ENCODE measurements around the gene SALL1. TPM values are rescaled to one million over a fixed set of nuclear protein-coding genes. Genes with fewer than 3 reads are reported as not detected.

The SALL1 gene
- total RNA-seq, 4 donors from 2014 or later, result 2.1 to 56.0 (median 9.5) TPM

DNA sequence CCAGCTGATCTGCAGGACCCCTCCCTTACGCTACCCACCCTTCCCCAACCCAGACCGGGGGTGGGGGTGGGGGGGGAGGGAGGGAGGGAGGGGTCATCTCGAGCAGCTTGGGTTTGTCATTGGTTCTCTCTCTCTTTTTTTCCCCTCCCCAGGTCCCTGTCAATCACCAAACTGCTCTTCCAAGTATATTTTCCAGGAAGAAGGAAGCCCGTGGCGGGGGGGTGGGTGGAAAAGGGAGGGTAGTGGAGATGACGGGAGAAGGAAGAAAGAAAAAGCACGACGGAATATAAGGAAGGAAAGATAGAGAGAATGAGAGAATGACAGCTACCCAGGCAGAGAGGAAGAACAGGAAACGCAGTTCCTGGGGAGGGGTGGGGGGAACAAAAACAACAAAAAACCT lies 17.9 kb downstream of the SALL1 start:
- peak overlapping the region; percentile 27 to 35 for H3K27ac ChIP-seq

DNA sequence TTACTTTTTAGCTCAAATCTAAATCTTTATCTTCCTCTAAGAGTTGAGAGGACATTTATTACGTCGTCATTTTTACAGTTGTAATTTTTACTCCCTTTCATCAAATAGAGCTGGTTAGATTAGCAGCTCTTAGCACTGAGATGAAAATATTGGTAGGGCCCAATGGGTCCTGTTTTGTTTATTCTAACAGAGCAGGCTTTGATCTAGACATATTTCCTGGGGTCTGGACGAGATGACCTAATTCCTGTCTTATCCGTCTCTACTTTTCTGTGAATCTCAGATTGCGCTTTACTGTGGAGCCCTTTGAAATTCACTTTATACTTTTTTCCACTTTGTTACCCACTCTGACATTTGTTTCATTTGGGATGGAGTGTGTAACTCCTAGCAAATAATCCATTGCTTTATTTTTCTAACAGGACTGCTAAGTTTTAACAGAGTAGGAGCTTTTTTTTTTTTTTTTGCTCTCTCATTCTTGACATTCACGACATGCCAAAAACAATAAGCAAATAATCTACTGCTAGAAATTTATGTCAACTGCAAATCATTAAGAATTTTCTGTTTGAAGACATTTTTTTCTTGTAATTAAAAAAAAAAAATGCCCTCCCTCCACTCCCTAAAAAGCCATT lies 18.5 kb downstream of the SALL1 start:
- no peaks in the 10 kb centered on the region for H3K9me3 ChIP-seq
- TF ChIP-seq POLR2A (IDR thresholded peaks at IDR 0.05), result no peak
- TF ChIP-seq, protein P1, sequence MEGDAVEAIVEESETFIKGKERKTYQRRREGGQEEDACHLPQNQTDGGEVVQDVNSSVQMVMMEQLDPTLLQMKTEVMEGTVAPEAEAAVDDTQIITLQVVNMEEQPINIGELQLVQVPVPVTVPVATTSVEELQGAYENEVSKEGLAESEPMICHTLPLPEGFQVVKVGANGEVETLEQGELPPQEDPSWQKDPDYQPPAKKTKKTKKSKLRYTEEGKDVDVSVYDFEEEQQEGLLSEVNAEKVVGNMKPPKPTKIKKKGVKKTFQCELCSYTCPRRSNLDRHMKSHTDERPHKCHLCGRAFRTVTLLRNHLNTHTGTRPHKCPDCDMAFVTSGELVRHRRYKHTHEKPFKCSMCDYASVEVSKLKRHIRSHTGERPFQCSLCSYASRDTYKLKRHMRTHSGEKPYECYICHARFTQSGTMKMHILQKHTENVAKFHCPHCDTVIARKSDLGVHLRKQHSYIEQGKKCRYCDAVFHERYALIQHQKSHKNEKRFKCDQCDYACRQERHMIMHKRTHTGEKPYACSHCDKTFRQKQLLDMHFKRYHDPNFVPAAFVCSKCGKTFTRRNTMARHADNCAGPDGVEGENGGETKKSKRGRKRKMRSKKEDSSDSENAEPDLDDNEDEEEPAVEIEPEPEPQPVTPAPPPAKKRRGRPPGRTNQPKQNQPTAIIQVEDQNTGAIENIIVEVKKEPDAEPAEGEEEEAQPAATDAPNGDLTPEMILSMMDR (IDR thresholded peaks at IDR 0.05), result no peak
- H3K36me3 ChIP-seq, result no peaks in the 10 kb centered on the region
- H3K27me3 ChIP-seq, result no peaks in the 10 kb centered on the region
- DNase-seq, result no peak
- H3K4me3 ChIP-seq, result no peak overlapping the region
- intact Hi-C loops (cut with DNase I; ENCODE audit: low total_unique reads), result no loop called here
- peak overlapping the region; percentile 27 to 35 for H3K27ac ChIP-seq
- no peaks in the 10 kb centered on the region for H3K4me1 ChIP-seq

More for the DNA sequence above, 17.9 kb downstream of the SALL1 start:
- no peak for DNase-seq
- H3K27me3 ChIP-seq, result no peaks in the 10 kb centered on the region
- H3K4me1 ChIP-seq, result no peaks in the 10 kb centered on the region
- intact Hi-C loops (cut with DNase I; ENCODE audit: low total_unique reads), result no loop called here
- no peaks in the 10 kb centered on the region for H3K9me3 ChIP-seq
- TF ChIP-seq, protein P1 (IDR thresholded peaks at IDR 0.05), result no peak
- no peaks in the 10 kb centered on the region for H3K36me3 ChIP-seq
- no peak overlapping the region for H3K4me3 ChIP-seq

DNA sequence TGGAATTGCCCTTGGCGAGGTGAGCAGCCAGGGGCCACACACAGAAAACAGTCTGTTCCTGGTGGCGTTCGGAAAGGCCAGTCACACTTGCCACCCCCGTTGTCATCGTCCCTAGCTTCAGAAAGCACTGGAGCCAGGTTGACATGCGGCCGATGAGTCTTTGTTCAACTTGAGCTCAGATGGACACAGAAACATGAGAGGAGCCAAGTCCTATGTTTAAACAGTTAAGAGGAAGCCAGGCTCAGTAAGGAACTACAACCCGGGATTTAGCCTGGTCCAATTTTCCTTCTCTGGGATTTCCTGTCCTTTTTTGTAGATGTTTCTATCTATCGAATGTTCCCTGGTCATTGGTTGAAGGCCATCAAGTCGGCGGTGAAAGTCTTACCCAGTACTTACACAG lies 19.5 kb downstream of the SALL1 start:
- Histone ChIP-seq H3K27me3 (no peaks in the 10 kb centered on the region), H3K9me3 (no peaks in the 10 kb centered on the region), H3K36me3 (no peaks in the 10 kb centered on the region), H3K27ac (peak overlapping the region in 1 of 2 donors; percentile 35), H3K4me1 (no peaks in the 10 kb centered on the region), H3K4me3 (no peak overlapping the region)
- TF ChIP-seq, protein P1 (IDR thresholded peaks at IDR 0.05), result no peak
- TF ChIP-seq POLR2A (IDR thresholded peaks at IDR 0.05), result no peak
- DNase-seq, result no peak
- intact Hi-C loops (cut with DNase I; ENCODE audit: low total_unique reads), result no loop called here

DNA sequence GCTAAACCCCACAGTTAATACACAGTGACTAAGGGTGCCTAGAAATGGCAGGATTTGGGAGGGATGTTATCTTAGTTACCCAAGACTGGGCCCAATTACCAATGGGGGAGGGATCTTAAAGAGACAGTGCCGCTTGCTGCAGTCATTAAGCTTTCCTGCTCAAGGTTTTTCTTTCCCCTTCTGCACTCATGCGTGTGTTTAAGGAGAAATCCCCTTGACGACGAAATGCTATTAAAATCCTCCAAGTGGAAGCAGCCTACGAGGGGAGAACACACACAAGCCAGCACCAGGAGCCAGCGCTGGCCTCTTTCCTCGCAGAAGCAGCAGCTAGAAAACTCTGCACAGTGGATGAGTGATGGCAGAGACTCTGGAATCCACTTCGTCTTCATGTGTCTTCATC lies 22.0 kb downstream of the SALL1 start:
- H3K27ac ChIP-seq, result no peak overlapping the region
- no peak for DNase-seq
- no peaks in the 10 kb centered on the region for H3K27me3 ChIP-seq
- H3K36me3 ChIP-seq, result no peaks in the 10 kb centered on the region
- H3K9me3 ChIP-seq, result no peaks in the 10 kb centered on the region
- H3K4me1 ChIP-seq, result no peaks in the 10 kb centered on the region
- H3K4me3 ChIP-seq, result no peak overlapping the region
- intact Hi-C loops (cut with DNase I; ENCODE audit: low total_unique reads), result no loop called here
- no peak for TF ChIP-seq POLR2A (IDR thresholded peaks at IDR 0.05)
- TF ChIP-seq, protein P1 (IDR thresholded peaks at IDR 0.05), result no peak

DNA sequence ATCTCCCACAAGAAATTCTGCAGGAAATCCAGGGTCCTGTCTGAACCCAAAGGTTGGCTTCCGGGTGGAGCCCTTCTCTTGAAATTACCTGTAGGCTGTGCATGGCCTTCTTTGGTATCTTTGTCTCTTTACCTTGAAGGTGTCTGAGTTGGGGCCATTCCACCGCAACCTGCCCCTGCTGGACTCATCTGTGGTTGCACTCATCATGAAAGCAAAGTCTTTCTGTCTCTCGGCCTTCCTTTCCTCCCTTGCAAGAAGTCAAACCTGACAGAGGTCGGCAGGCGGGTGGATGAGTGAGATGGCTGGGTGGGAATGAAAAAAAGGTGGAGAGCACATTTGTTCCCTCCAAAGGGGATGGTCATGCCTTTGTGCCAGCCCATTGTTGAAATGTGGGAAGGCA lies 25.1 kb downstream of the SALL1 start:
- TF ChIP-seq POLR2A (IDR thresholded peaks at IDR 0.05), result no peak
- TF ChIP-seq, protein P1 (IDR thresholded peaks at IDR 0.05), result no peak
- intact Hi-C loops (cut with DNase I; ENCODE audit: low total_unique reads), result no loop called here
- Histone ChIP-seq H3K27ac (no peak overlapping the region), H3K9me3 (no peaks in the 10 kb centered on the region), H3K27me3 (no peaks in the 10 kb centered on the region), H3K4me3 (no peak overlapping the region), H3K36me3 (no peaks in the 10 kb centered on the region), H3K4me1 (no peaks in the 10 kb centered on the region)
- DNase-seq, result no peak

Data from uterus (tissue), 4 donors.